HEK293 (cell line): Measurements from ENCODE around the gene TLL1.

Source experiments
- CTCF ChIA-PET: fragments of 350-600 bp; formaldehyde crosslinking; extraction: SDS; loops from one replicate; lab custom pipeline; 2021; ENCODE audit warnings: antibody characterized with exemption; lab: Yijun Ruan, JAX
- POLR2A ChIA-PET: fragments of 300-600 bp; formaldehyde crosslinking; extraction: SDS; loops from one replicate; lab custom pipeline; 2020; ENCODE audit warnings: antibody characterized with exemption, inconsistent platforms; lab: Yijun Ruan, JAX
- H3K27ac ChIP-seq: fragments of 200-500 bp; sonication (Bioruptor generic); 2 replicates; pipeline ENCODE4 v1.5.1; 2014; ENCODE audit warnings: low read depth, low read length, control low read depth, inconsistent platforms; ENCODE audit errors: extremely low read depth
- H3K36me3 ChIP-seq, 2 experiments: fragments of 200-500 bp in 1 of 2; sonication (Bioruptor generic) in 1 of 2; 1 replicate in 1 of 2; 2 replicates in 1 of 2; pipeline ENCODE4 v1.5.1; 2014 to 2017; ENCODE audit warnings: inconsistent platforms in 2 of 2, low read length in 2 of 2; ENCODE audit not compliant: control insufficient read depth in 2 of 2, insufficient read depth in 1 of 2
- H3K4me1 ChIP-seq: fragments of 200-500 bp; sonication (Bioruptor generic); 2 replicates; pipeline ENCODE4 v1.5.1; 2014; ENCODE audit warnings: mild to moderate bottlenecking, low read length, inconsistent platforms; ENCODE audit not compliant: control insufficient read depth, insufficient read depth
- H3K4me3 ChIP-seq: 2 replicates; pipeline ENCODE4 v1.5.1; 2011; ENCODE audit warnings: low read depth, mild to moderate bottlenecking, control low read depth, low read length, moderate library complexity
- H3K9me3 ChIP-seq: fragments of 200-500 bp; sonication (Bioruptor generic); 2 replicates; pipeline ENCODE4 v1.5.1; 2014; ENCODE audit warnings: low read depth, low read length, inconsistent platforms; ENCODE audit not compliant: control insufficient read depth, insufficient read depth
- BCL6B ChIP-seq: fragments of 450-650 bp; formaldehyde crosslinking; IDR thresholded peaks from 2 replicates; pipeline ENCODE4 v1.5.1; 2017; ENCODE audit warnings: missing biosample characterization, missing genetic modification characterization
- GFI1B ChIP-seq: fragments of 450-650 bp; formaldehyde crosslinking; IDR thresholded peaks from 2 replicates; pipeline ENCODE4 v1.5.1; 2016; ENCODE audit warnings: missing biosample characterization, missing genetic modification characterization
- HIC1 ChIP-seq: fragments of 450-650 bp; formaldehyde crosslinking; IDR thresholded peaks from 2 replicates; pipeline ENCODE4 v1.5.1; 2016; ENCODE audit warnings: missing biosample characterization, missing genetic modification characterization
- OSR2 ChIP-seq: fragments of 450-650 bp; formaldehyde crosslinking; IDR thresholded peaks from 2 replicates; pipeline ENCODE4 v1.5.1; 2016; ENCODE audit warnings: missing biosample characterization, missing genetic modification characterization
- SETDB1 ChIP-seq: IDR thresholded peaks from one replicate; pipeline ENCODE4 v1.6.1; 2017; ENCODE audit warnings: mild to moderate bottlenecking, low read length, moderate library complexity, mixed read lengths; ENCODE audit not compliant: insufficient read length
- SP2 ChIP-seq: fragments of 450-650 bp; formaldehyde crosslinking; IDR thresholded peaks from 2 replicates; pipeline ENCODE4 v1.5.1; 2016; ENCODE audit warnings: missing biosample characterization, missing genetic modification characterization
- ZNF112 ChIP-seq: fragments of 450-650 bp; formaldehyde crosslinking; IDR thresholded peaks from 2 replicates; pipeline ENCODE4 v1.5.0; 2017; ENCODE audit warnings: missing biosample characterization, missing genetic modification characterization
- ZNF121 ChIP-seq: fragments of 450-650 bp; formaldehyde crosslinking; IDR thresholded peaks from 2 replicates; pipeline ENCODE4 v1.5.1; 2016; ENCODE audit warnings: missing biosample characterization, missing genetic modification characterization
- ZNF132 ChIP-seq: fragments of 450-650 bp; formaldehyde crosslinking; IDR thresholded peaks from 2 replicates; pipeline ENCODE4 v1.5.1; 2017; ENCODE audit warnings: missing biosample characterization, missing genetic modification characterization, borderline replicate concordance
- ZNF138 ChIP-seq: fragments of 450-650 bp; formaldehyde crosslinking; IDR thresholded peaks from 2 replicates; pipeline ENCODE4 v1.5.1; 2016; ENCODE audit warnings: missing biosample characterization, missing genetic modification characterization, borderline replicate concordance
- ZNF140 ChIP-seq: fragments of 450-650 bp; formaldehyde crosslinking; IDR thresholded peaks from 2 replicates; pipeline ENCODE4 v1.5.1; 2016; ENCODE audit warnings: missing biosample characterization, missing genetic modification characterization
- ZNF155 ChIP-seq: fragments of 450-650 bp; formaldehyde crosslinking; IDR thresholded peaks from 2 replicates; pipeline ENCODE4 v1.5.1; 2016; ENCODE audit warnings: missing biosample characterization, missing genetic modification characterization
- ZNF2 ChIP-seq: fragments of 450-650 bp; formaldehyde crosslinking; IDR thresholded peaks from 2 replicates; pipeline ENCODE4 v1.5.1; 2016; ENCODE audit warnings: missing biosample characterization, missing genetic modification characterization
- ZNF223 ChIP-seq: fragments of 450-650 bp; formaldehyde crosslinking; IDR thresholded peaks from 2 replicates; pipeline ENCODE4 v1.5.1; 2016; ENCODE audit warnings: missing biosample characterization, missing genetic modification characterization
- ZNF274 ChIP-seq, 2 experiments: fragments of 200-500 bp in 1 of 2; fragments of 450-650 bp in 1 of 2; sonication (Bioruptor generic) in 1 of 2; formaldehyde crosslinking in 1 of 2; IDR thresholded peaks; 2 replicates each; pipeline versions ENCODE4 v1.5.1 to v1.6.1; 2014 to 2016; ENCODE audit warnings: borderline replicate concordance in 1 of 2, inconsistent platforms in 1 of 2, low read length in 1 of 2, missing biosample characterization in 1 of 2, missing genetic modification characterization in 1 of 2
- ZNF280D ChIP-seq: fragments of 450-650 bp; formaldehyde crosslinking; IDR thresholded peaks from 2 replicates; pipeline ENCODE4 v1.5.1; 2016; ENCODE audit warnings: missing biosample characterization, missing genetic modification characterization
- ZNF362 ChIP-seq: fragments of 450-650 bp; formaldehyde crosslinking; IDR thresholded peaks from 2 replicates; pipeline ENCODE4 v1.5.1; 2016; ENCODE audit warnings: missing biosample characterization, missing genetic modification characterization
- ZNF391 ChIP-seq: fragments of 450-650 bp; formaldehyde crosslinking; IDR thresholded peaks from 2 replicates; pipeline ENCODE4 v1.5.1; 2016; ENCODE audit warnings: low read depth, missing biosample characterization, missing genetic modification characterization, borderline replicate concordance
- ZNF416 ChIP-seq: fragments of 450-650 bp; formaldehyde crosslinking; IDR thresholded peaks from 2 replicates; pipeline ENCODE4 v1.5.1; 2016; ENCODE audit warnings: missing biosample characterization, missing genetic modification characterization
- ZNF521 ChIP-seq: fragments of 450-650 bp; formaldehyde crosslinking; IDR thresholded peaks from 2 replicates; pipeline ENCODE4 v1.5.1; 2017; ENCODE audit warnings: missing biosample characterization, mild to moderate bottlenecking, missing genetic modification characterization
- ZNF664 ChIP-seq: fragments of 450-650 bp; formaldehyde crosslinking; IDR thresholded peaks from 2 replicates; pipeline ENCODE4 v1.5.1; 2016; ENCODE audit warnings: missing biosample characterization, missing genetic modification characterization
- ZNF670 ChIP-seq: fragments of 450-650 bp; formaldehyde crosslinking; IDR thresholded peaks from 2 replicates; pipeline ENCODE4 v1.5.1; 2016; ENCODE audit warnings: missing biosample characterization, missing genetic modification characterization, low read depth
- ZNF677 ChIP-seq: fragments of 450-650 bp; IDR thresholded peaks from 2 replicates; pipeline ENCODE4 v1.5.0; 2018; ENCODE audit warnings: missing biosample characterization, mild to moderate bottlenecking, missing genetic modification characterization, moderate library complexity
- ZNF704 ChIP-seq: fragments of 450-650 bp; formaldehyde crosslinking; IDR thresholded peaks from 2 replicates; pipeline ENCODE4 v1.5.1; 2016; ENCODE audit warnings: missing biosample characterization, missing genetic modification characterization
- ZNF776 ChIP-seq: fragments of 450-650 bp; formaldehyde crosslinking; IDR thresholded peaks from 2 replicates; pipeline ENCODE4 v1.5.0; 2017; ENCODE audit warnings: missing biosample characterization, missing genetic modification characterization, borderline replicate concordance
- ZSCAN18 ChIP-seq: fragments of 450-650 bp; formaldehyde crosslinking; IDR thresholded peaks from 2 replicates; pipeline ENCODE4 v1.5.1; 2016; ENCODE audit warnings: missing biosample characterization, missing genetic modification characterization
- ZSCAN23 ChIP-seq: fragments of 450-650 bp; formaldehyde crosslinking; IDR thresholded peaks from 2 replicates; pipeline ENCODE4 v1.5.1; 2016; ENCODE audit warnings: missing biosample characterization, missing genetic modification characterization

Gene TLL1

GRCh38 chr4:165855191-165855590, 17.8 kb upstream of the TLL1 start:
- H3K4me3 ChIP-seq: no peak overlapping the region
- H3K9me3 ChIP-seq: no peaks in the 10 kb centered on the region
- ChIA-PET CTCF (no interaction called here), POLR2A (no interaction called here)
- H3K4me1 ChIP-seq: no peaks in the 10 kb centered on the region
- no peak for TF ChIP-seq BCL6B (tag by site-specific recombination)
- no peak for TF ChIP-seq ZNF140 (tag by site-specific recombination)
- TF ChIP-seq ZNF664 (tag by site-specific recombination): no peak
- no peak for TF ChIP-seq ZNF776 (tag by site-specific recombination)
- no peak for TF ChIP-seq ZNF138 (tag by site-specific recombination)
- TF ChIP-seq ZNF121 (tag by site-specific recombination): no peak
- TF ChIP-seq ZNF521: no peak
- no peak for TF ChIP-seq ZNF132 (tag by site-specific recombination)
- no peak for TF ChIP-seq ZNF362
- no peak for TF ChIP-seq ZNF391
- no peak for TF ChIP-seq ZSCAN23 (tag by site-specific recombination)
- TF ChIP-seq ZNF677 (tag by site-specific recombination): no peak
- no peak for TF ChIP-seq ZNF670
- no peak for TF ChIP-seq ZNF704 (tag by site-specific recombination)
- no peak for TF ChIP-seq GFI1B
- no peak for TF ChIP-seq ZNF274 (IDR thresholded peaks at IDR 0.05; ENCODE audit: low read length)
- no peak for TF ChIP-seq ZNF274 (tag by site-specific recombination; IDR thresholded peaks at IDR 0.05; ENCODE audit: borderline replicate concordance)
- TF ChIP-seq SP2 (tag by site-specific recombination): no peak
- no peak for TF ChIP-seq ZNF416 (tag by site-specific recombination)
- no peaks in the 10 kb centered on the region for H3K36me3 ChIP-seq
- no peak overlapping the region for H3K27ac ChIP-seq

- POLR2A ChIA-PET: no interaction called here
- Histone ChIP-seq H3K4me1 (no peaks in the 10 kb centered on the region), H3K36me3 (no peaks in the 10 kb centered on the region), H3K9me3 (no peaks in the 10 kb centered on the region), H3K4me3 (no peak overlapping the region), H3K27ac (no peak overlapping the region)
- CTCF ChIA-PET: no interaction called here
- TF ChIP-seq ZSCAN18 (no peak), ZNF223 (tag by site-specific recombination) (no peak), ZNF155 (no peak), ZNF112 (tag by site-specific recombination) (no peak), ZNF280D (tag by site-specific recombination) (no peak), HIC1 (tag by site-specific recombination) (no peak), OSR2 (no peak), ZNF2 (no peak), SETDB1 (no peak)
Measured at GRCh38 chr4:165861363-165861762, 11.7 kb upstream of the TLL1 start.
